ENCODE measurements around the gene NUDT9.

DNA sequence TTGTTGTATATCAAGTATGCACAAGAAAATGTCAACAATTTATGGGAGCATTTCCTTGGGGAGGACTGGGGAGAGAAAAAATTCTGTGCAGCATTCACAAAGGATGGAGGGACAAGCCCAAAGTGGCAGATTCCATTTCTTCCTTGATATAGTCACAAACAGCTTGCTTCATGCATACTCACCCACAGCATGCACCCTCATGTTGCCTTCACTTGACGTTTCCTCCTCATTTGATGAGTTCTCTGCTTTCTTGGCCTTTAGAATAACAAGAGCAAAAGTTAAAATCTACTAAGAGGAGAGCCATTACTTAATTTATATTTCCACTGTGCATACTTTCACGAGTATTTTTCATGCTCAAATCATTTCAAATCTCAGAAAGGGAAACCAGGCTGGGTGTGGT lies 69.1 kb downstream of the NUDT9 start:
- TF ChIP-seq EP300 (IDR thresholded peaks at IDR 0.05) (no peak), POLR2A (IDR thresholded peaks at IDR 0.05) (no peak), POLR2AphosphoS5 (IDR thresholded peaks at IDR 0.05) (no peak)
- TF ChIP-seq, protein P1, sequence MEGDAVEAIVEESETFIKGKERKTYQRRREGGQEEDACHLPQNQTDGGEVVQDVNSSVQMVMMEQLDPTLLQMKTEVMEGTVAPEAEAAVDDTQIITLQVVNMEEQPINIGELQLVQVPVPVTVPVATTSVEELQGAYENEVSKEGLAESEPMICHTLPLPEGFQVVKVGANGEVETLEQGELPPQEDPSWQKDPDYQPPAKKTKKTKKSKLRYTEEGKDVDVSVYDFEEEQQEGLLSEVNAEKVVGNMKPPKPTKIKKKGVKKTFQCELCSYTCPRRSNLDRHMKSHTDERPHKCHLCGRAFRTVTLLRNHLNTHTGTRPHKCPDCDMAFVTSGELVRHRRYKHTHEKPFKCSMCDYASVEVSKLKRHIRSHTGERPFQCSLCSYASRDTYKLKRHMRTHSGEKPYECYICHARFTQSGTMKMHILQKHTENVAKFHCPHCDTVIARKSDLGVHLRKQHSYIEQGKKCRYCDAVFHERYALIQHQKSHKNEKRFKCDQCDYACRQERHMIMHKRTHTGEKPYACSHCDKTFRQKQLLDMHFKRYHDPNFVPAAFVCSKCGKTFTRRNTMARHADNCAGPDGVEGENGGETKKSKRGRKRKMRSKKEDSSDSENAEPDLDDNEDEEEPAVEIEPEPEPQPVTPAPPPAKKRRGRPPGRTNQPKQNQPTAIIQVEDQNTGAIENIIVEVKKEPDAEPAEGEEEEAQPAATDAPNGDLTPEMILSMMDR (IDR thresholded peaks at IDR 0.05), result no peak
